NCI-H524 treated with DMSO at 0.1 percent for 48 hours (cell line): Measurements from ENCODE around the gene MAP2K1.
A peak's percentile ranks its signal among the peaks of the same experiment; 100 is the strongest.

Experiments used
- DNase-seq: peaks from one replicate; lab custom pipeline; 2025; lab: John Stamatoyannopoulos, UW

The MAP2K1 gene

GRCh38 chr15:66504563-66505429 lies 118.1 kb downstream of the MAP2K1 start, which contains the start of the genes RPL4 and ZWILCH:
Gene RPL4, minus strand, starts transcription at chr15:66504855. Its CDS starts 65 bp downstream, at chr15:66504790.
Gene ZWILCH, plus strand, starts transcription at chr15:66505326. Its CDS starts 13 bp downstream, at chr15:66505339.
- DNase-seq = peak; percentile 73

DNA sequence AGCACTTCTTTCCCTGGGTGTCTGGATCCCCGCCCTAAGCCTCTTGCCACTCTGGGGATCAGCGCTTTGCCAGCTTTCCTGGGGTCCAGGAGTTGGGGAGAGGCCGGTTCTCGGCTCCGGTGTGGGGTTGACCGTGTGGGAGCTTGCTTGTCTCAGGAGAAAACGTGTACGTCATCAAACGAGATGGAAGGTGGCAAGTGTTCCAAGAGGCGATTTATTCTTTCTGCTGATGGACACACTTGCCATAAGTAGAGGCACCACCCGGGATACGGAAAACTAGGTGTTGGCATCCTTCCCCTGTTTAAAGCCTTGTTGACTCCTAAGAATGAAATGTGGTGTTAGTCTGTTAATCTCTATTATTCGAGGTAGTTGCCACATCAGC lies 118.7 kb downstream of the MAP2K1 start:
- DNase-seq = no peak

DNA sequence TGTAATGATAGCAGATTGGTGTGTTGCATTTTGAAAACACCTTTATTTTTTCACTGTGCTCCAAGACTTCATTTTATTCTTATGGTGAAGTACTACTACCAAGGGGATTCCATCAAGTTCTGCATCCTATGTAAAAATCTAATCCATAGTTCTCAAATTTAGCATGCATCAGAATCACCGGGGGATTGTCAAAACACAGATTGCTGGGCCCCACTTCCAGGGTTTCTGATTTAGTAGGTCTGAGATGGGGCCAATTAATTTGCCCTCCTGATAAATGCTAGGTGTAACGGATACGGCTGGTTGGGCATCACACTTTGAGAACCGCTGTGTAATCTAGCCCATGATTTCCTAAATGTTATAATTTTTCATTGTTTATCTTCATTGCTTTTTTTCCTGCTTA lies 119.1 kb downstream of the MAP2K1 start:
- DNase-seq = no peak

GRCh38 chr15:66508293-66508883 lies 121.7 kb downstream of the MAP2K1 start:
- no peak for DNase-seq

DNA sequence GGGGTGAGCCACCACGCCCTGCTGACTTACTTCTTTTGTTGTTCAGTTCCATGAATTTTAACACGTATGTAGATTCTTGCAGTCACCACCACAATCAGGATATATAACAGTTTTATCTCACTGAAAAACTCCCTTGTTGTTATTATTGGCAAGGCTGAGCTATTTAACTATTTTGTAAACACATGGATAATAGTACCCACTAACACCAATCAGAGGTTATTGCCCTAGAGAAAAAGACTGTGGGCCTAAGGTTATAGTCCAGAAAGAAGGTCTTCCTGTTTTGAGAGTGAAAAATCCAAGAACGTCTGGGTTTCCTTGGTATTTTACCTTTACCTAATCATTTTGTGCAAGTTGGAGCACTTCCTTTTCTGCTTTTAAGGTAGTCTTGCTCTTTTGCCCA lies 127.9 kb downstream of the MAP2K1 start:
- no peak for DNase-seq

- DNase-seq = no peak
Observed at GRCh38 chr15:66515901-66516322, 129.2 kb downstream of the MAP2K1 start.

DNA sequence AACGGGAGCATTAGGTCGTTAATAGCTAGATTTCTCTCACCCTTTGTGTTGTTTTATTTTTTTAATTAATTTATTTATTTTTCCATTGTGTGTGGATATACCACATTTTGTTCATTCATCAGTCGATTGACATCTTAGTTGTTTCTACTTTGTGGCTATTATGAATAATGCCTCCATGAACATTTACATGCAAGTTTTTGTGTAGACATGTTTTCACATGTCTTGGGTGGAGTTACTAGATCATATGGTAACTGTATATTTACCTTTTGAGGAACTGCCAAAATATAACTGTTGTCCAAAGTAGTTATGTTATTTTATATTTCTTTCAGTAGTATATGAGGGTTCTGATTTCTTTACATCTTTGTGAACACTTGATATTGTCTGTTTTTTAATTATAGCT lies 137.2 kb downstream of the MAP2K1 start:
- DNase-seq = no peak

GRCh38 chr15:66524838-66525237 lies 138.1 kb downstream of the MAP2K1 start:
- DNase-seq = no peak

GRCh38 chr15:66535056-66535455 lies 148.3 kb downstream of the MAP2K1 start:
- no peak for DNase-seq
